Heart right ventricle (tissue), 16 donors: ENCODE results near the gene ZNF234. TPM values are rescaled to one million over a fixed set of nuclear protein-coding genes. Genes with fewer than 3 reads are reported as not detected.
"Not testable (repeated sequence)": the region's sequence is repeated elsewhere in the genome, so short reads cannot be mapped to it uniquely, and the experiment has no call there.

Source experiments
- ATAC-seq, 8 donors: fragments of 200-7000 bp; cut with Tn5 transposase; one replicate each; pipeline ENCODE4 v1.9.1; 2020; ENCODE audit warnings: mild to moderate bottlenecking in 8 of 8, moderate library complexity in 8 of 8, moderate number of reproducible peaks in 1 of 8
- DNase-seq, 2 donors: peaks; one replicate each; pipeline ENCODE4 v3.0.0-alpha.2; 2020
- H3K27ac ChIP-seq, 10 donors: fragments of 200-600 bp; sonication (generic) in 2 of 10; one replicate each; pipeline versions ENCODE4 v1.5.0 to v1.8.0; 2020 to 2022; ENCODE audit warnings: mild to moderate bottlenecking in 3 of 10
- H3K27me3 ChIP-seq, 7 donors: fragments of 200-600 bp; one replicate each; pipeline ENCODE4 v1.8.0; 2021 to 2022; ENCODE audit warnings: mild to moderate bottlenecking in 2 of 7
- H3K36me3 ChIP-seq, 9 donors: fragments of 200-600 bp; sonication (generic) in 1 of 9; one replicate each; pipeline versions ENCODE4 v1.5.0 to v1.8.0; 2020 to 2022; ENCODE audit warnings: mild to moderate bottlenecking in 2 of 9
- H3K4me1 ChIP-seq, 9 donors: fragments of 200-600 bp; sonication (generic) in 1 of 9; one replicate each; pipeline versions ENCODE4 v1.5.0 to v1.8.0; 2020 to 2022; ENCODE audit warnings: mild to moderate bottlenecking in 4 of 9
- H3K4me3 ChIP-seq, 10 donors: fragments of 200-600 bp; sonication (generic) in 2 of 10; one replicate each; pipeline versions ENCODE4 v1.5.0 to v1.8.0; 2020 to 2022; ENCODE audit warnings: mild to moderate bottlenecking in 7 of 10, moderate library complexity in 2 of 10
- H3K9me3 ChIP-seq, 11 donors: fragments of 200-600 bp in 10 of 11; sonication (generic) in 2 of 11; one replicate each; pipeline versions ENCODE4 v1.5.0 to v1.8.0; 2013 to 2022; ENCODE audit warnings: mild to moderate bottlenecking in 2 of 11, control low read depth in 1 of 11, moderate library complexity in 1 of 11
- CTCF ChIP-seq, 9 donors: fragments of 200-600 bp; sonication (generic) in 2 of 9; IDR thresholded peaks; one replicate each; pipeline versions ENCODE4 v1.5.0 to v1.8.0; 2021 to 2022; ENCODE audit warnings: antibody characterized with exemption in 9 of 9, mild to moderate bottlenecking in 5 of 9, moderate library complexity in 1 of 9
- WGBS, 2 donors: extraction: QIAGEN DNeasy Blood & Tissue Kit; methylation state at CpG; one replicate each; pipeline ENCODE4 v1.1.7; 2013; ENCODE audit warnings: inconsistent platforms in 1 of 2; 5-methylcytosine and 5-hydroxymethylcytosine counted together
- intact Hi-C, 10 donors: fragments of 100-400 bp; cut with DNase I; formaldehyde crosslinking; loops; one replicate each; pipeline versions ENCODE4 v1.11.1 to v1.14.2; 2022
- polyA plus RNA-seq, 2 donors: library from polyadenylated mRNA; stranded (reverse); fragments of 200-250 nt; gene quantifications; one replicate each; pipeline ENCODE4 v1.2.3, GENCODE V29; 2013
- total RNA-seq, 10 donors: library from RNA; stranded (reverse); fragmentation: NEBNext Ultra II Directional in 3 of 10; extraction: Animal tissue kit (Norgen Biotek cat#: 25700) in 3 of 10; gene quantifications; one replicate each; pipeline versions ENCODE4 v1.2.1 to v1.2.4, GENCODE V29; 2021 to 2023
- donor health status: Arrhythmogenic right ventricular cardiomyopathy.
- donor health status: ischemic (EF 13 %, LVEDD 7.1; RV severe dilation, severe dysfunction).
- donor health status: healthy with polysubstance abuse.
- donor health status: DM: no; HTN: yes; CAD: no.
- donor health status: DM: no; HTN: no; CAD: no.
- donor health status: ischemic (EF 25% LVEDD 6.9; RV normal size, moderate dysfunction).
- donor health status: ischemic (EF 25% LVEDD 5.7; RV mildly dilated, moderate dysfunction).
- donor health status: healthy.
- donor health status: DM: yes; HTN: yes; CAD: no.
- donor health status: Ischemic cardiomyopathy.
- donor health status: ischemic (EF 35%, LVEDD 5.7; RV mildly dilated, moderate dysfunction).
- donor health status: nonischemic (EF 11% LVEDD 7.7; RV severe dilation, severe dysfunction).
- donor health status: DM: yes; HTN: yes; CAD: no.
- donor health status: PGD.
- donor health status: ischemic (EF 29% LVEDD 5.4; RV normal size, mild dysfunction).
- donor health status: nonischemic (EF 23%, LVEDD 6.1; RV moderate dilation, normal function).

ZNF234 gene
- total and polyA plus RNA-seq, 12 donors: 2.2 to 13.4 (median 8.7) TPM

GRCh38 chr19:44163789-44164188, 22.4 kb downstream of the ZNF234 start:
- intact Hi-C loops: loop anchor here in 5 of 10 donors (1.0 to 10.0 kb wide), 9 partner anchors 22 to 141 kb away; partner anchors contain the start of genes ZNF225 (in 4 of the 5), ZNF234 (in 2 of the 5) and ZNF227 (in 1 of the 5)
- TF ChIP-seq CTCF (IDR thresholded peaks at IDR 0.05): no peak
- H3K4me1 ChIP-seq: peaks cover 0 to 17% (median 12%) of the 10 kb centered on the region in 9 donors
- DNase-seq: no peak
- WGBS, 2 donors: 91 to 93% methylated on average over 2 of the region's 2 CpGs
- H3K27ac ChIP-seq: no peak overlapping the region
- peaks cover 0 to 75% (median 27%) of the 10 kb centered on the region in 11 donors for H3K9me3 ChIP-seq
- H3K4me3 ChIP-seq: peak overlapping the region in 1 of 10 donors; percentile 55
- H3K36me3 ChIP-seq: peaks cover 0 to 31% (median 17%) of the 10 kb centered on the region in 9 donors
- H3K27me3 ChIP-seq: no peaks in the 10 kb centered on the region
- ATAC-seq: no peak

DNA sequence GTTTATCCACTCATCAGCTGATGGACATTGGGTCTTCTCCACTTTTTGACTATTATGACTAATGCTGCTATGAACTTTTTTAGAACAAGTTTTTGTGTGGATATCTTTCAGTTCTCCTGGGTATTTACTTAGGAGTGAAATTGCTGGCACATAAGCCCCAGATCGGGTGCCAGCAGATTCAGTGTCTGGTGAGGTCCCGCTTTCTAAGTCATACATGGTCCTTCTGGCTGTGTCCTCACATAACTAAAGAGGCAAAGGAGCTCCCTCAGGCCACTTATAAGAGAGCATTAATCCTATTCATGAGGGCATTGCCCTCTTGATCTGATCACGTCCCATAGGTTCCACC, 22.9 kb downstream of the ZNF234 start:
- peak in 3 of 8 donors; percentile 1 to 5 (median 1) for ATAC-seq
- intact Hi-C loops: loop anchor here in 5 of 10 donors (1.0 to 10.0 kb wide), 9 partner anchors 23 to 140 kb away; partner anchors contain the start of genes ZNF225 (in 4 of the 5), ZNF234 (in 2 of the 5) and ZNF227 (in 1 of the 5)
- H3K36me3 ChIP-seq: peaks cover 0 to 37% (median 22%) of the 10 kb centered on the region in 9 donors
- H3K4me3 ChIP-seq: peak overlapping the region in 9 of 10 donors; percentile 18 to 86 (median 70)
- peaks cover 0 to 75% (median 24%) of the 10 kb centered on the region in 11 donors for H3K9me3 ChIP-seq
- WGBS, 2 donors: 64 to 65% methylated on average over 3 of the region's 3 CpGs
- no peak for TF ChIP-seq CTCF (IDR thresholded peaks at IDR 0.05)
- no peak for DNase-seq
- H3K27me3 ChIP-seq: no peaks in the 10 kb centered on the region
- peak overlapping the region in 9 of 10 donors; percentile 49 to 92 (median 88) for H3K27ac ChIP-seq
- peaks cover 0 to 17% (median 12%) of the 10 kb centered on the region in 9 donors for H3K4me1 ChIP-seq

DNA sequence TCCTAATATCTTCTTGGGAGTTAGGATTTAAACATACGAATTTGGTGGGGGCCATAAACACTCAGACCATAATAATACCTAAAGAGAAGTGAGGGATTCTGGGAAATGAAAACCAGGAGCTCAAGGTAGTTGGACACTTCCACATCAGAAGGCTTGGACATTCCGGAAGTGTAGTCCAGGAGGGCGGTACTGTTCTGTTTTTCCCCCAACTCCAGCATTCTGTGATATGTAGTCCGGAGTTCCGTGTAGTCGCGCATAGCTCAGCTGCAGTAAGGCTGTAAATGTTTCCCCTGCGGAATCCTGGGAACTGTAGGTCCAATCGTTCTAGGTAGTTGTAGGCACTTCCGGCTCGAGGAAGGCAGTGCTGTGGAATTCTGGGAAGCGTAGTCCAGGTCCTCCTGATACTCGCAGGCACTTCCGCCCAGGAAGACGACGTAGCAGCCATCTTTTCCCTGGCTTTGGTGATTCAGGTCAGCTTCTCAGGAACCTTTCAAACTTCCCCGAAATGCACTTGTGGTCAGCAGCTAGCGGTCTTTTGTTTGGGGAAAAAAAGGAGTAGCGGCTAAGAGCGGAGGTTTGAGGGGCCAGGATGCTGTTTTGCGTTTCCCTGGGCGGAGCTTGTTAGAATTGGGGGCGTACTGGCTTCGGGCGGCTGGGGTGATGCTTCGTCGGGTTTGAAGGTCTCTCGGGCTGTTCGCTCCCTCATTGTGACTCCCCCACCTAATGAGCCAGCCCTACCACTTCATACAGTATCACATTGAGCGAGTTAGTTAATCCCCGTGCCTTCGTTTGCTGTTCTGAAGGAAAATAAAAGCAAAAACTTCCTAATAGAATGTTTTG, 23.5 kb downstream of the ZNF234 start, which contains the start of gene ZNF226:
Gene ZNF226 (plus strand): TSS at position 428 of the 840 bp plus-strand sequence. CDS start 4,981 bp downstream, outside the sequence.
- 0% methylated on average over 32 of the region's 32 CpGs for WGBS, 2 donors

DNA sequence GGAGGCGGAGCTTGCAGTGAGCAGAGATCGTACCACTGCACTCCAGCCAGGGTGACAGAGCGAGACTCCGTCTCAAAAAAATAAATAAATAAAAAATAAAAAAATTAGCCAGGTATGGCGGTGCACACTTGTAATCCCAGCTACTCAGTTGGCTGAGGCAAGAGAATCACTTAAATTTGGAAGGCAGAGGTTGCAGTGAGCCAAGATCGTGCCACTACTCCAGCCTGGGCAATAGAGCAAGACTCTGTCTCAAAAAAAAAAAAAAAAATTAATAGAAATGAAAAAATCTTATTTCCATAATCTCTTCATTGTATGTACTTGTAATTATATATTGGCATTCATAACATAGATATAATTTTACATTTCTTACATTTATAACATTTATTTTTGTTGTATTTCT, 29.3 kb downstream of the ZNF234 start:
- Histone ChIP-seq H3K36me3 (peaks cover 12 to 100% (median 85%) of the 10 kb centered on the region in 9 donors), H3K9me3 (peaks cover 0 to 93% (median 45%) of the 10 kb centered on the region in 11 donors), H3K4me1 (peaks cover 0 to 10% (median 8%) of the 10 kb centered on the region in 9 donors)
- DNase-seq, ATAC-seq, H3K27me3 ChIP-seq, intact Hi-C loops, H3K4me3 ChIP-seq, H3K27ac ChIP-seq: not testable (repeated sequence)
- WGBS, 2 donors: 97 to 98% methylated on average over 6 of the region's 6 CpGs

More for the DNA sequence above, 23.5 kb downstream of the ZNF234 start, which contains the start of gene ZNF226:
- peaks cover 0 to 17% (median 12%) of the 10 kb centered on the region in 9 donors for H3K4me1 ChIP-seq
- DNase-seq (peak; percentile 76 to 95), ATAC-seq (peak; percentile 99 to 100 (median 100))
- intact Hi-C loops: loop anchor here in 6 of 10 donors (1.0 to 10.0 kb wide), 12 partner anchors 24 to 139 kb away; partner anchors contain the start of genes ZNF225 (in 5 of the 6), ZNF227 (in 2 of the 6) and ZNF234 (in 2 of the 6)
- peaks cover 0 to 75% (median 27%) of the 10 kb centered on the region in 11 donors for H3K9me3 ChIP-seq
- H3K27ac ChIP-seq: peak within 1 kb of the TSS; percentile 31 to 92 (median 86)
- H3K4me3 ChIP-seq: peak within 1 kb of the TSS; percentile 55 to 86 (median 71)
- no peak for TF ChIP-seq CTCF (IDR thresholded peaks at IDR 0.05)
- H3K36me3 ChIP-seq: peaks cover 0 to 43% (median 28%) of the 10 kb centered on the region in 9 donors
- H3K27me3 ChIP-seq: no peaks in the 10 kb centered on the region
